Trophoblast cell (in vitro differentiated cells and primary cell): ENCODE data around the gene MMRN2.

Experiments
- DNase-seq, 2 donors: peaks; one replicate each; pipeline ENCODE4 v3.0.0-alpha.2; 2016
- H2AFZ ChIP-seq: 2 replicates; pipeline ENCODE4 v1.6.1; 2013; ENCODE audit warnings: low read length, moderate library complexity, mild to moderate bottlenecking; ENCODE audit not compliant: insufficient read depth, poor library complexity
- H2AK5ac ChIP-seq: 2 replicates; pipeline ENCODE4 v1.6.1; 2013; ENCODE audit warnings: mild to moderate bottlenecking, low read length
- H2BK120ac ChIP-seq: 2 replicates; pipeline ENCODE4 v1.6.1; 2013; ENCODE audit warnings: low read length, mild to moderate bottlenecking, moderate library complexity; ENCODE audit not compliant: insufficient read depth, poor library complexity
- H2BK12ac ChIP-seq: 2 replicates; pipeline ENCODE4 v1.6.1; 2013; ENCODE audit warnings: mild to moderate bottlenecking, low read length, moderate library complexity
- H2BK5ac ChIP-seq: 2 replicates; pipeline ENCODE4 v1.6.1; 2013; ENCODE audit warnings: low read length, low read depth, moderate library complexity, mild to moderate bottlenecking; ENCODE audit not compliant: poor library complexity
- H3K14ac ChIP-seq: 2 replicates; pipeline ENCODE4 v1.6.1; 2013; ENCODE audit warnings: mild to moderate bottlenecking, low read length
- H3K18ac ChIP-seq: 2 replicates; pipeline ENCODE4 v1.6.1; 2013; ENCODE audit warnings: mild to moderate bottlenecking, low read length
- H3K23ac ChIP-seq: 2 replicates; pipeline ENCODE4 v1.6.1; 2013; ENCODE audit warnings: low read length
- H3K27ac ChIP-seq: 2 replicates; pipeline ENCODE4 v1.5.1; 2013; ENCODE audit warnings: low read depth, mild to moderate bottlenecking, inconsistent platforms, low read length, moderate library complexity
- H3K27me3 ChIP-seq: 2 replicates; pipeline ENCODE4 v1.6.1; 2013; ENCODE audit warnings: inconsistent platforms, mild to moderate bottlenecking, low read length, moderate library complexity; ENCODE audit not compliant: insufficient read depth
- H3K36me3 ChIP-seq, 2 experiments: 1 replicate in 1 of 2; 2 replicates in 1 of 2; pipeline ENCODE4 v1.6.1; 2013; ENCODE audit warnings: low read length in 2 of 2, mild to moderate bottlenecking in 2 of 2, moderate library complexity in 1 of 2; ENCODE audit not compliant: insufficient read depth in 2 of 2, control insufficient read depth in 1 of 2
- H3K4ac ChIP-seq: 2 replicates; pipeline ENCODE4 v1.6.1; 2013; ENCODE audit warnings: low read depth, mild to moderate bottlenecking, low read length, moderate library complexity
- H3K4me1 ChIP-seq, 2 experiments: 1 replicate in 1 of 2; 2 replicates in 1 of 2; pipeline ENCODE4 v1.6.1; 2013; ENCODE audit warnings: low read length in 2 of 2, mild to moderate bottlenecking in 2 of 2, moderate library complexity in 1 of 2; ENCODE audit not compliant: insufficient read depth in 2 of 2, control insufficient read depth in 1 of 2
- H3K4me2 ChIP-seq: 2 replicates; pipeline ENCODE4 v1.6.1; 2013; ENCODE audit warnings: inconsistent platforms, mild to moderate bottlenecking, low read length, moderate library complexity
- H3K4me3 ChIP-seq: 2 replicates; pipeline ENCODE4 v1.5.1; 2013; ENCODE audit warnings: mild to moderate bottlenecking, low read depth, low read length, inconsistent platforms
- H3K79me1 ChIP-seq: one replicate; pipeline ENCODE4 v1.6.1; 2013; ENCODE audit warnings: low read length
- H3K79me2 ChIP-seq: 2 replicates; pipeline ENCODE4 v1.6.1; 2013; ENCODE audit warnings: low read length, mild to moderate bottlenecking; ENCODE audit not compliant: control insufficient read depth, insufficient read depth, poor library complexity
- H3K9ac ChIP-seq: 2 replicates; pipeline ENCODE4 v1.6.1; 2013; ENCODE audit warnings: mild to moderate bottlenecking, low read length
- H3K9me3 ChIP-seq: 2 replicates; pipeline ENCODE4 v1.6.1; 2013; ENCODE audit warnings: low read depth, mild to moderate bottlenecking, control low read depth, inconsistent platforms, low read length; ENCODE audit not compliant: insufficient read depth
- H4K12ac ChIP-seq: 2 replicates; pipeline ENCODE4 v1.6.1; 2013; ENCODE audit warnings: low read depth, mild to moderate bottlenecking, low read length, moderate library complexity
- H4K8ac ChIP-seq: 2 replicates; pipeline ENCODE4 v1.6.1; 2013; ENCODE audit warnings: low read depth, mild to moderate bottlenecking, low read length, moderate library complexity
- H4K91ac ChIP-seq: one replicate; pipeline ENCODE4 v1.6.1; 2013; ENCODE audit warnings: low read depth, mild to moderate bottlenecking, low read length, moderate library complexity
- WGBS: extraction: QIAGEN DNeasy Blood & Tissue Kit; methylation state at CpG from one replicate; pipeline ENCODE4 v1.1.7; 2013; ENCODE audit warnings: missing lambda C conversion rate; ENCODE audit not compliant: insufficient read length, insufficient coverage; ENCODE audit errors: extremely low coverage; 5-methylcytosine and 5-hydroxymethylcytosine counted together

Gene MMRN2

DNA sequence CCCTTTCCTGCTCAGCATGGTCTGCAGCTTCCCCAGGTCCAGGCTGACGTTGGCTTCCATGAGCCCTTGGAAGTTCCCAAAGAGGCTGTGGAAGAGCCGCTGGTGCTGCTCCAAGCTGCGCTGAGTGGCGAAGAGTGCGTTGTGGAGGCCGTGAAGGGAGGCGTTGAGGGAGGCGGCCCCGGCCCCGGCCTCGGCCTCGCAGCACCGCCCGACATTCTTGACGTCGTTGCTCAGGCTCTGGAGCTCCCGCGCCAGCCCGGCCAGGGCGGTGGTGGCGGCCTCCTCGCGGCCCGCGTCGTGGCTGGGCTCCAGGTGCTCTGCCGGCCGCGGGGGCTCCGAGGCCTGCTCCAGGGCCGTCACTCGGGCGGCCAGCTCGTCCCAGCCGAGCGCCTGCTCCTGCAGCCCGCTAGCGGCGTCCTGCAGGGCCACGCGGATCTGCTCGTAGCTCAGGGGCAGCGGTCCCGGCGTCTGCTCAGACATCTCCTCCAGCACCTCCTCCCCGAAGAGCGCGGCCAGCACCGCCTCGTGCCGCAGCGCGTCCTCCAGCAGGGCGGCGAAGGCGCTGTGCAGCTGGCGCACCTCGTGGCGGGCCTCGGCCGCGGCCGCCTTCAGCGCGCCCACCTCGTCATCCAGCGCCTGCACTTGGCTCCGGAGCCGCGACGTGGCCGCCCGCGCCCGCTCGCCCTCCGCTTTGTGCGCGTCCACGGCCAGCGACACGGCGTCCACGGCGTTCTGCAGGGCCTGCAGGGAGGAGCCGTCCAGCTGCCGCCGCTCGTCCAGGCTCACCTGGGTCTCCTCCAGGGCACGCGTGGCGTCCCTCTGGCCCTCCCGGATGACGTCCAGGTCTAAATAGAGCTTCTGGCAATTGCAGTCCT is 14.7 kb downstream of the MMRN2 start:
- no peak overlapping the region for H3K14ac ChIP-seq
- H2AK5ac ChIP-seq = no peak overlapping the region
- no peak overlapping the region for H4K12ac ChIP-seq
- no peak overlapping the region for H2BK12ac ChIP-seq
- no peak for DNase-seq
- H3K4me3 ChIP-seq = no peak overlapping the region
- peaks cover 0 to 3% of the 10 kb centered on the region in 2 experiments for H3K4me1 ChIP-seq
- no peak overlapping the region for H3K18ac ChIP-seq
- no peak overlapping the region for H3K23ac ChIP-seq
- H3K4me2 ChIP-seq = no peak overlapping the region
- no CpG with 5 or more reads among the region's 94 CpGs for WGBS
- no peaks in the 10 kb centered on the region for H3K27me3 ChIP-seq
- peaks cover 6% of the 10 kb centered on the region for H3K9me3 ChIP-seq
- H3K27ac ChIP-seq = no peak overlapping the region
- H4K8ac ChIP-seq = no peak overlapping the region
- H3K36me3 ChIP-seq = no peaks in the 10 kb centered on the region
- no peak overlapping the region for H2BK5ac ChIP-seq
- no peak overlapping the region for H4K91ac ChIP-seq
- peaks cover 2% of the 10 kb centered on the region for H3K79me1 ChIP-seq
- no peaks in the 10 kb centered on the region for H3K79me2 ChIP-seq
- no peak overlapping the region for H3K9ac ChIP-seq
- H3K4ac ChIP-seq = no peak overlapping the region
- H2BK120ac ChIP-seq = no peak overlapping the region
- H2AFZ ChIP-seq = no peak overlapping the region

DNA sequence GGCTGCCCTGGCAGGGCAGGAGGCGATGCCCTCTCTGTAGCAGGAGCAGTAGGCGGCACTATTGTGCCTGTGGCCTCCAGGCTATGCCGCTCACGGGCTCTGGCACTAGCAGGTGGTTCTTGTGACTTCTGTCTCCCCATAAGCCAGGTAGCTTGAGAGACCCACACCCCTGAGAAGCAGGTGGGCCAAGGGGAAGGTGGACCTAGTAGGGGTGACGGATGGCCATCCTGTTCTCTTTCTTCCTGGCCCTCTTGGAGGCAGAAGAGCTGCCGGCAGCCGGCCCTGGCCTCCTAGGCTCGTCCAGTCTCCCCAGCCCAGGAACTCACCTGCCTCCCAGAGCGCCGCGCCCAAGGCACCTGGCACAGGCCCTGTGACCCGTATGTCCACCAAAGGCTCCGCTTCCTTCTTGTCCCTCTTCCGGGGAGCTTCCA is 15.4 kb downstream of the MMRN2 start:
- Histone ChIP-seq H3K79me1 (peaks cover 2% of the 10 kb centered on the region), H3K27ac (no peak overlapping the region)
- no CpG with 5 or more reads among the region's 14 CpGs for WGBS

DNA sequence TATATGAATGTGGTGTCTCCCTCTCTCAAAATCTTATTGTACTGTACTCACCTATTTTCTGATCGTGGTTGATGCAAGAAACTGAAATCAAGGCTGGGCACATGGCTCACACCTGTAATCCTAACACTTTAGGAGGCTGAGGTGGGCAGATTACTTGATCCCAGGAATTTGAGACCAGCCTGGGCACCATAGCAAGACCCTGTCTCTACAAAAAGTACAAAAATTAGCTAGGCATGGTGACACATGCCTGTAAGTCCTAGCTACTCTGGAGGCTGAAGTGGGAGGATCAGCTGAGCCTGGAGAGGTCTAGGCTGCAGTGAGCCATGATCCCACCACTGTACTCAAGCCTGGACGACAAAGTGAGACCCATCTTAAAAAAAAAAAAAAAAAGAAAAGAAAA is 16.0 kb downstream of the MMRN2 start:
- Histone ChIP-seq H3K9ac (no peak overlapping the region), H3K14ac (no peak overlapping the region), H3K4ac (no peak overlapping the region), H2AK5ac (no peak overlapping the region), H3K27me3 (no peaks in the 10 kb centered on the region), H4K91ac (no peak overlapping the region), H2BK120ac (no peak overlapping the region), H2BK5ac (no peak overlapping the region), H3K4me3 (no peak overlapping the region), H3K9me3 (peaks cover 6% of the 10 kb centered on the region), H3K4me1 (peaks cover 0 to 3% of the 10 kb centered on the region in 2 experiments), H3K79me1 (peaks cover 2% of the 10 kb centered on the region), H4K12ac (no peak overlapping the region), H4K8ac (no peak overlapping the region), H2BK12ac (no peak overlapping the region), H3K79me2 (no peaks in the 10 kb centered on the region), H3K27ac (no peak overlapping the region), H3K4me2 (no peak overlapping the region), H3K18ac (no peak overlapping the region), H3K36me3 (no peaks in the 10 kb centered on the region), H2AFZ (no peak overlapping the region), H3K23ac (no peak overlapping the region)
- no CpG with 5 or more reads among the region's 2 CpGs for WGBS
- DNase-seq = no peak

More for the DNA sequence above, 15.4 kb downstream of the MMRN2 start:
- H2BK12ac ChIP-seq = no peak overlapping the region
- no peak overlapping the region for H4K8ac ChIP-seq
- no peak overlapping the region for H3K14ac ChIP-seq
- H3K4ac ChIP-seq = no peak overlapping the region
- no peaks in the 10 kb centered on the region for H3K79me2 ChIP-seq
- H3K36me3 ChIP-seq = no peaks in the 10 kb centered on the region
- DNase-seq = no peak
- H2AK5ac ChIP-seq = no peak overlapping the region
- no peak overlapping the region for H4K91ac ChIP-seq
- peaks cover 0 to 3% of the 10 kb centered on the region in 2 experiments for H3K4me1 ChIP-seq
- H2AFZ ChIP-seq = no peak overlapping the region
- no peak overlapping the region for H3K9ac ChIP-seq
- H3K27me3 ChIP-seq = no peaks in the 10 kb centered on the region
- H3K4me3 ChIP-seq = no peak overlapping the region
- H3K18ac ChIP-seq = no peak overlapping the region
- no peak overlapping the region for H2BK120ac ChIP-seq
- no peak overlapping the region for H4K12ac ChIP-seq
- no peak overlapping the region for H3K23ac ChIP-seq
- H3K9me3 ChIP-seq = peaks cover 6% of the 10 kb centered on the region
- H2BK5ac ChIP-seq = no peak overlapping the region
- H3K4me2 ChIP-seq = no peak overlapping the region

DNA sequence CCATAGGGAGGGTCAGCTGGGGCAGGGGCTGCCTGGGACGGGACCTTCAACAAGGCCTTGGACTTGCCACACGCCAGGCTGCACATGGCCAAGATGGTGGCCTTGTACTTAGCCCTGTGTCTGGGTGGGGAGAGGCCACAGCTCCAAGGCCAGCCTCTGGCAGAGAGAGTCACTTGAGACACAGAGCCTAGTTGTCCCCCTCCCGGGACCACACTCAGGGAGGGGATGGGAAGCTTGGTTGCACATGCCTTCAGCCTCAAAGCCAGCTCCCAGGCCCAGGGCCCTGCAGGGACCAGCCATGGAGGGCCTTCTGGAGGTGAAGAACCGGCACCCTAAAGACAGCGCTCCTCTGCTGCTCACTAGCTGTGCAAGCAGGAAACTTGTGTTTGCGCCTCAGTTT is 16.7 kb downstream of the MMRN2 start:
- H3K23ac ChIP-seq = no peak overlapping the region
- H2BK12ac ChIP-seq = no peak overlapping the region
- no peak overlapping the region for H3K4me3 ChIP-seq
- no peak overlapping the region for H4K91ac ChIP-seq
- H4K8ac ChIP-seq = no peak overlapping the region
- no peak overlapping the region for H3K27ac ChIP-seq
- WGBS = no CpG with 5 or more reads among the region's 6 CpGs
- H3K36me3 ChIP-seq = no peaks in the 10 kb centered on the region
- H3K18ac ChIP-seq = no peak overlapping the region
- DNase-seq = no peak
- peaks cover 2% of the 10 kb centered on the region for H3K79me1 ChIP-seq
- H3K79me2 ChIP-seq = no peaks in the 10 kb centered on the region
- H4K12ac ChIP-seq = no peak overlapping the region
- H2AK5ac ChIP-seq = no peak overlapping the region
- H2BK120ac ChIP-seq = no peak overlapping the region
- H2AFZ ChIP-seq = no peak overlapping the region
- no peak overlapping the region for H3K14ac ChIP-seq
- no peak overlapping the region for H3K4ac ChIP-seq
- H3K9ac ChIP-seq = no peak overlapping the region
- peaks cover 0 to 3% of the 10 kb centered on the region in 2 experiments for H3K4me1 ChIP-seq
- no peaks in the 10 kb centered on the region for H3K27me3 ChIP-seq
- no peak overlapping the region for H3K4me2 ChIP-seq
- H3K9me3 ChIP-seq = no peaks in the 10 kb centered on the region
- no peak overlapping the region for H2BK5ac ChIP-seq
